ENCODE results near the gene ITPKC. TPM values are rescaled to one million over a fixed set of nuclear protein-coding genes. Genes with fewer than 3 reads are reported as not detected.

ITPKC gene
- total and polyA plus RNA-seq, 2 of the 13 experiments (the other 11 are each of a cell fraction or from before 2014, with no cell fraction given) = 6.9 to 11.2 TPM

DNA sequence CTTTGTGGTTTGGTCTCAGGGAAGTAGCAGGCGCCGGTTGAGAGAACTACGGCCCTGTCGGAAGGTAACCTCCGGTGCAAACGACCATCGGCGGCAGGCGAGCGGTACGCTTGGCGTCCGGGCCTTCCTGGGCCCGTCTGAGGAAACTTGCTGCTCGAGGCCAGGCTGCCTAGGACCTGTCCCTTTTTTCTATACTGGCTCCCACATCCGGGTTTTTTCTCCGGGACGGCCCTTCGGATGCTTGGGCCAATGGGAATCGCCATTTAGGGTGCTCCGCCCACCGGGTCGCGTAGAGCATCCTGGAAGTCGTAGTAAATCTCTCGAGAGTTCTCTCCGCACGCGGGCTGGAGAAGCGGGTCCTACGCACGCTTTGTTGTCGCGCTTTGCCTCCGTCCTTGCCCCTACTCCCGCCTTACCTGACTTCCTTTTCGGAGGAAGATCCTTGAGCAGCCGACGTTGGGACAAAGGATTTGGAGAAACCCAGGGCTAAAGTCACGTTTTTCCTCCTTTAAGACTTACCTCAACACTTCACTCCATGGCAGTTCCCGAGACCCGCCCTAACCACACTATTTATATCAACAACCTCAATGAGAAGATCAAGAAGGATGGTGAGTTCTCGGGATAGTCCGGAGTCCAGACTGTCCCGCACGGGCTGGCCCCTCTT lies 34.1 kb downstream of the ITPKC start, which contains the start of gene SNRPA (continued):
- TF ChIP-seq, protein P1, sequence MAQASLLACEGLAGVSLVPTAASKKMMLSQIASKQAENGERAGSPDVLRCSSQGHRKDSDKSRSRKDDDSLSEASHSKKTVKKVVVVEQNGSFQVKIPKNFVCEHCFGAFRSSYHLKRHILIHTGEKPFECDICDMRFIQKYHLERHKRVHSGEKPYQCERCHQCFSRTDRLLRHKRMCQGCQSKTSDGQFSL (CRISPR knock-in tag; IDR thresholded peaks at IDR 0.05) = no peak
- TF ChIP-seq ZNF790 (CRISPR knock-in tag; IDR thresholded peaks at IDR 0.05; ENCODE audit: borderline replicate concordance) (no peak), MAF1 (CRISPR knock-in tag; IDR thresholded peaks at IDR 0.05; ENCODE audit: borderline replicate concordance) (no peak), POLR2A (IDR thresholded peaks at IDR 0.05; ENCODE audit: insufficient read depth in 1 of 2, low read depth in 2 of 2, low read length in 2 of 2) (peak; percentile 70 to 87), YEATS2 (CRISPR knock-in tag; IDR thresholded peaks at IDR 0.05; ENCODE audit: borderline replicate concordance) (no peak; the same call in 1 of the 2 replicates), PTBP1 (IDR thresholded peaks at IDR 0.05; ENCODE audit: low read depth, low read length, poor library complexity, severe bottlenecking) (no peak), AGO2 (optimal IDR thresholded peaks at IDR 0.05; ENCODE audit: low read depth, low read length) (peak; percentile 47), ETV6 (CRISPR knock-in tag; conservative IDR thresholded peaks at IDR 0.05) (no peak), SPEN (CRISPR knock-in tag; IDR thresholded peaks at IDR 0.05; ENCODE audit: low read depth) (no peak), SRF (IDR thresholded peaks at IDR 0.05; ENCODE audit: low read depth, low read length) (no peak), AGO1 (IDR thresholded peaks at IDR 0.05; ENCODE audit: low read depth, low read length, poor library complexity, severe bottlenecking) (no peak), ATRX (CRISPR knock-in tag; IDR thresholded peaks at IDR 0.05; ENCODE audit: borderline replicate concordance) (no peak), GPN1 (CRISPR knock-in tag; IDR thresholded peaks at IDR 0.05; ENCODE audit: borderline replicate concordance) (no peak), FOXP1 (IDR thresholded peaks at IDR 0.05) (no peak), FOXP1 (CRISPR knock-in tag; IDR thresholded peaks at IDR 0.05) (no peak)
- TF ChIP-seq, protein P2, sequence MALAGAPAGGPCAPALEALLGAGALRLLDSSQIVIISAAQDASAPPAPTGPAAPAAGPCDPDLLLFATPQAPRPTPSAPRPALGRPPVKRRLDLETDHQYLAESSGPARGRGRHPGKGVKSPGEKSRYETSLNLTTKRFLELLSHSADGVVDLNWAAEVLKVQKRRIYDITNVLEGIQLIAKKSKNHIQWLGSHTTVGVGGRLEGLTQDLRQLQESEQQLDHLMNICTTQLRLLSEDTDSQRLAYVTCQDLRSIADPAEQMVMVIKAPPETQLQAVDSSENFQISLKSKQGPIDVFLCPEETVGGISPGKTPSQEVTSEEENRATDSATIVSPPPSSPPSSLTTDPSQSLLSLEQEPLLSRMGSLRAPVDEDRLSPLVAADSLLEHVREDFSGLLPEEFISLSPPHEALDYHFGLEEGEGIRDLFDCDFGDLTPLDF (CRISPR knock-in tag; IDR thresholded peaks at IDR 0.05) = peak; percentile 72
- TF ChIP-seq, protein P3, sequence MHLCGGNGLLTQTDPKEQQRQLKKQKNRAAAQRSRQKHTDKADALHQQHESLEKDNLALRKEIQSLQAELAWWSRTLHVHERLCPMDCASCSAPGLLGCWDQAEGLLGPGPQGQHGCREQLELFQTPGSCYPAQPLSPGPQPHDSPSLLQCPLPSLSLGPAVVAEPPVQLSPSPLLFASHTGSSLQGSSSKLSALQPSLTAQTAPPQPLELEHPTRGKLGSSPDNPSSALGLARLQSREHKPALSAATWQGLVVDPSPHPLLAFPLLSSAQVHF (CRISPR knock-in tag; IDR thresholded peaks at IDR 0.05) = no peak
- TF ChIP-seq, protein P4, sequence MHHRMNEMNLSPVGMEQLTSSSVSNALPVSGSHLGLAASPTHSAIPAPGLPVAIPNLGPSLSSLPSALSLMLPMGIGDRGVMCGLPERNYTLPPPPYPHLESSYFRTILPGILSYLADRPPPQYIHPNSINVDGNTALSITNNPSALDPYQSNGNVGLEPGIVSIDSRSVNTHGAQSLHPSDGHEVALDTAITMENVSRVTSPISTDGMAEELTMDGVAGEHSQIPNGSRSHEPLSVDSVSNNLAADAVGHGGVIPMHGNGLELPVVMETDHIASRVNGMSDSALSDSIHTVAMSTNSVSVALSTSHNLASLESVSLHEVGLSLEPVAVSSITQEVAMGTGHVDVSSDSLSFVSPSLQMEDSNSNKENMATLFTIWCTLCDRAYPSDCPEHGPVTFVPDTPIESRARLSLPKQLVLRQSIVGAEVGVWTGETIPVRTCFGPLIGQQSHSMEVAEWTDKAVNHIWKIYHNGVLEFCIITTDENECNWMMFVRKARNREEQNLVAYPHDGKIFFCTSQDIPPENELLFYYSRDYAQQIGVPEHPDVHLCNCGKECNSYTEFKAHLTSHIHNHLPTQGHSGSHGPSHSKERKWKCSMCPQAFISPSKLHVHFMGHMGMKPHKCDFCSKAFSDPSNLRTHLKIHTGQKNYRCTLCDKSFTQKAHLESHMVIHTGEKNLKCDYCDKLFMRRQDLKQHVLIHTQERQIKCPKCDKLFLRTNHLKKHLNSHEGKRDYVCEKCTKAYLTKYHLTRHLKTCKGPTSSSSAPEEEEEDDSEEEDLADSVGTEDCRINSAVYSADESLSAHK (CRISPR knock-in tag; IDR thresholded peaks at IDR 0.05; ENCODE audit: borderline replicate concordance) = no peak
- TF ChIP-seq, protein P5, sequence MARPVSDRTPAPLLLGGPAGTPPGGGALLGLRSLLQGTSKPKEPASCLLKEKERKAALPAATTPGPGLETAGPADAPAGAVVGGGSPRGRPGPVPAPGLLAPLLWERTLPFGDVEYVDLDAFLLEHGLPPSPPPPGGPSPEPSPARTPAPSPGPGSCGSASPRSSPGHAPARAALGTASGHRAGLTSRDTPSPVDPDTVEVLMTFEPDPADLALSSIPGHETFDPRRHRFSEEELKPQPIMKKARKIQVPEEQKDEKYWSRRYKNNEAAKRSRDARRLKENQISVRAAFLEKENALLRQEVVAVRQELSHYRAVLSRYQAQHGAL (CRISPR knock-in tag; IDR thresholded peaks at IDR 0.05; ENCODE audit: not compliant biosample characterization) = no peak

All from HepG2 (cell line).